Liver (tissue), 9 donors: ENCODE measurements around the gene UMPS. TPM values are rescaled to one million over a fixed set of nuclear protein-coding genes. Genes with fewer than 3 reads are reported as not detected.

Experiments
- DNase-seq: peaks from one replicate; pipeline ENCODE4 v3.0.0-alpha.2; 2017; ENCODE audit warnings: low spot score
- H3K27ac ChIP-seq, 2 donors: one replicate each; pipeline ENCODE4 v1.7.0; 2013; ENCODE audit warnings: inconsistent platforms in 2 of 2, low read length in 2 of 2, control low read depth in 1 of 2, low read depth in 1 of 2, mild to moderate bottlenecking in 1 of 2
- H3K27me3 ChIP-seq, 4 donors: one replicate each; pipeline versions ENCODE4 v1.6.1 to v1.7.0; 2013; ENCODE audit warnings: low read length in 3 of 4, inconsistent platforms in 1 of 4, mild to moderate bottlenecking in 1 of 4, moderate library complexity in 1 of 4; ENCODE audit not compliant: control insufficient read depth in 4 of 4, insufficient read depth in 4 of 4
- H3K36me3 ChIP-seq, 4 donors: one replicate each; pipeline versions ENCODE4 v1.6.1 to v1.7.0; 2013; ENCODE audit warnings: low read length in 3 of 4, mild to moderate bottlenecking in 3 of 4, low read depth in 1 of 4, moderate library complexity in 1 of 4; ENCODE audit not compliant: control insufficient read depth in 4 of 4, insufficient read depth in 3 of 4
- H3K4me1 ChIP-seq, 4 donors: one replicate each; pipeline versions ENCODE4 v1.6.1 to v1.7.0; 2013; ENCODE audit warnings: low read length in 3 of 4, mild to moderate bottlenecking in 3 of 4, moderate library complexity in 1 of 4; ENCODE audit not compliant: control insufficient read depth in 4 of 4, insufficient read depth in 4 of 4
- H3K4me3 ChIP-seq, 3 donors: one replicate each; pipeline versions ENCODE4 v1.6.1 to v1.7.0; 2013; ENCODE audit warnings: low read length in 3 of 3, control low read depth in 1 of 3, low read depth in 1 of 3, mild to moderate bottlenecking in 1 of 3
- H3K9ac ChIP-seq, 2 donors: one replicate each; pipeline ENCODE4 v1.7.0; 2013; ENCODE audit warnings: low read length in 2 of 2, mild to moderate bottlenecking in 2 of 2, moderate library complexity in 2 of 2, control low read depth in 1 of 2, low read depth in 1 of 2
- H3K9me3 ChIP-seq, 4 donors: one replicate each; pipeline versions ENCODE4 v1.6.1 to v1.7.0; 2013; ENCODE audit warnings: low read length in 3 of 4; ENCODE audit not compliant: control insufficient read depth in 4 of 4
- EGR1 ChIP-seq, 2 donors: IDR thresholded peaks; 2 replicates each; pipeline ENCODE4 v1.6.1; 2016 to 2018; ENCODE audit warnings: antibody characterized with exemption in 2 of 2, low read depth in 2 of 2
- FOXA1 ChIP-seq: IDR thresholded peaks from 2 replicates; pipeline ENCODE4 v1.6.1; 2016; ENCODE audit warnings: antibody characterized with exemption
- FOXA2 ChIP-seq: IDR thresholded peaks from 2 replicates; pipeline ENCODE4 v1.6.1; 2016; ENCODE audit warnings: antibody characterized with exemption
- GABPA ChIP-seq, 2 donors: IDR thresholded peaks in 1 of 2; conservative IDR thresholded peaks in 1 of 2; 2 replicates each; pipeline ENCODE4 v1.6.1; 2016; ENCODE audit warnings: antibody characterized with exemption in 2 of 2, mild to moderate bottlenecking in 1 of 2, moderate library complexity in 1 of 2
- HNF4G ChIP-seq: IDR thresholded peaks from 2 replicates; pipeline ENCODE4 v1.6.1; 2016; ENCODE audit warnings: antibody characterized with exemption
- JUND ChIP-seq, 2 donors: IDR thresholded peaks; 2 replicates each; pipeline ENCODE4 v1.6.1; 2016; ENCODE audit warnings: antibody characterized with exemption in 2 of 2
- NR2F2 ChIP-seq: IDR thresholded peaks from 2 replicates; pipeline ENCODE4 v1.6.1; 2016; ENCODE audit warnings: antibody characterized with exemption
- RAD21 ChIP-seq, 2 donors: IDR thresholded peaks; 2 replicates each; pipeline ENCODE4 v1.6.1; 2016; ENCODE audit warnings: antibody characterized with exemption in 2 of 2, mild to moderate bottlenecking in 2 of 2
- SP1 ChIP-seq: IDR thresholded peaks from 2 replicates; pipeline ENCODE4 v1.6.1; 2018; ENCODE audit warnings: antibody characterized with exemption, mild to moderate bottlenecking
- TAF1 ChIP-seq: conservative IDR thresholded peaks from 2 replicates; pipeline ENCODE4 v1.6.1; 2016; ENCODE audit warnings: antibody characterized with exemption, mild to moderate bottlenecking
- YY1 ChIP-seq: IDR thresholded peaks from 2 replicates; pipeline ENCODE4 v1.6.1; 2016; ENCODE audit warnings: antibody characterized with exemption, mild to moderate bottlenecking
- WGBS: extraction: QIAGEN DNeasy Blood & Tissue Kit; methylation state at CpG from one replicate; pipeline ENCODE4 v1.1.7; 2013; 5-methylcytosine and 5-hydroxymethylcytosine counted together
- polyA plus RNA-seq, 2 donors: library from polyadenylated mRNA; stranded (reverse) in 1 of 2; unstranded in 1 of 2; fragments of 200-250 nt in 1 of 2; fragments of >200 nt in 1 of 2; fragmentation: Nextera tagmentation in 1 of 2; extraction: Ambion mirVana in 1 of 2; gene quantifications; one replicate each; pipeline versions ENCODE4 v1.2.1 to v1.2.3, GENCODE V29; 2013 to 2015
- total RNA-seq, 2 donors: library from RNA; depleted of rRNA; stranded (reverse); fragments of >200 nt; gene quantifications; one replicate each; pipeline ENCODE4 v1.2.3, GENCODE V29; 2014
- TF ChIP-seq, protein P1 (sequence below): fragments of 150-350 bp; IDR thresholded peaks from 2 replicates; pipeline ENCODE4 v1.5.1; 2017; ENCODE audit warnings: improper control_type of control experiment, low read depth, low read length; ENCODE audit not compliant: missing input control
- TF ChIP-seq, protein P2 (sequence below): IDR thresholded peaks from 2 replicates; pipeline ENCODE4 v1.6.1; 2016; ENCODE audit warnings: antibody characterized with exemption
- TF ChIP-seq, protein P3 (sequence below): IDR thresholded peaks from 2 replicates; pipeline ENCODE4 v1.6.1; 2016; ENCODE audit warnings: antibody characterized with exemption, mild to moderate bottlenecking
- TF ChIP-seq, protein P4 (sequence below): IDR thresholded peaks from 2 replicates; pipeline ENCODE4 v1.6.1; 2016; ENCODE audit warnings: antibody characterized with exemption
- donor health status: healthy.
- donor health status: healthy.
- donor health status: healthy.
- donor health status: healthy.
- donor health status: healthy.

Gene UMPS
- total and polyA plus RNA-seq, 4 donors: 21.3 to 39.4 (median 26.0) TPM

DNA sequence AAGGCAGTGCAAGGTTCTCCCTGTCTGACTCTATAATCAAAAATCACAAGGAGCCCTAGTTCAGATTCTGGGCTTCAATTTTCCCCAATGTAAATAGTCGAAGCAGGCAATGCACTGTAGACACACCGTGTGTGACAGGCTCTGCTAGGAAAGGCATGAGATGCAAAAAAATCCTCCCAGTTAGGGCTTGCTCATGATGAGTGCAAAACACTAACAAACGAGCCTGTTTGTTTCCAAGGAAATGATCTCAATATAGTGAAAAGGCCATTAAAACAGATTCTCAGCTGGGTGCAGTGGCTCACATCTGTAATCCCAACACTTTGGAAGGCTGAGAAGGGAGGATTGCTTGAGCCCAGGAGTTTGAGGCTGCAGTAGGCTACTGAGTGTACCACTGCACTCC lies 55.7 kb downstream of the UMPS start:
- Histone ChIP-seq H3K27me3 (no peaks in the 10 kb centered on the region), H3K4me3 (no peak overlapping the region), H3K9ac (no peak overlapping the region), H3K27ac (no peak overlapping the region), H3K9me3 (no peaks in the 10 kb centered on the region), H3K36me3 (peaks cover 0 to 3% (median 0%) of the 10 kb centered on the region in 4 donors), H3K4me1 (peaks cover 0 to 16% (median 11%) of the 10 kb centered on the region in 4 donors)
- no peak for TF ChIP-seq NR2F2
- no peak for TF ChIP-seq GABPA (IDR thresholded peaks at IDR 0.05 in 1 of 2, conservative IDR thresholded peaks at IDR 0.05 in 1 of 2)
- no peak for TF ChIP-seq FOXA1
- no peak for TF ChIP-seq YY1
- 88% methylated on average over 3 of the region's 3 CpGs for WGBS
- no peak for DNase-seq

DNA sequence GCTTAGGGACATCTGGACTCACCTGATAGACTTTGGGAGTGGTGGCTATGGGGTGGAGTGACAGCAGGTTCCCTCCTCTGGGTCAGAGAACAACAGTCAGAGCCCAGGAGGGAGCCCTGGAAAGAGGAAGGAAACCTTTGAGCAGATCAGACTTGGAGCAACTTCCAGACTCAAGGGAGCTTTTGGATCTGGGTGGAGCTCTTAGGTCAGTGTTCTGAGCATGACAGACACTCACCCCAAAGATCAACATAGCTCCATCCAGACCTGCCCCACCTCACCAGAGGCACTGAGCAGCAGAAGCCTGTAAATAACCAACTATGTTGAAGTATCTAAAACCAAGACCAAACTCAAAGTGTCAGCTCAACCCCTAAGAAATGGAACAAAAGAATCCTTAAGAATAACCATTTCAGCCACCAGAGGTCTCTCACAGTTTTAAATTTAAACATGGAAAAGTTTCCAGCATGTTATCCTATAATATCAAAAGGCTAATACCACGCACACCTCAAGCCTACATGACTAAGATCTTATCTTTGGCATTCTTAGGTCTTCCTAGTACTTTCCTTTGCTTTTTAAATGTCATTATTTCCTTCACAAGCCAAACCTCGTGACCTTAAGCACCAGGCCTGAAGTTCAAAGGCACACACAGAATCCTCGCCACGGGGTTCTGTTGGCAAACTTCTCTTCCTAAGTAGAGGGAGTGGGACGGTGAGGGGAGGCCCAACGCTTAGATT lies 56.4 kb downstream of the UMPS start:
- no peaks in the 10 kb centered on the region for H3K9me3 ChIP-seq
- peak; percentile 71 to 76 for TF ChIP-seq RAD21 (IDR thresholded peaks at IDR 0.05)
- TF ChIP-seq, protein P1, sequence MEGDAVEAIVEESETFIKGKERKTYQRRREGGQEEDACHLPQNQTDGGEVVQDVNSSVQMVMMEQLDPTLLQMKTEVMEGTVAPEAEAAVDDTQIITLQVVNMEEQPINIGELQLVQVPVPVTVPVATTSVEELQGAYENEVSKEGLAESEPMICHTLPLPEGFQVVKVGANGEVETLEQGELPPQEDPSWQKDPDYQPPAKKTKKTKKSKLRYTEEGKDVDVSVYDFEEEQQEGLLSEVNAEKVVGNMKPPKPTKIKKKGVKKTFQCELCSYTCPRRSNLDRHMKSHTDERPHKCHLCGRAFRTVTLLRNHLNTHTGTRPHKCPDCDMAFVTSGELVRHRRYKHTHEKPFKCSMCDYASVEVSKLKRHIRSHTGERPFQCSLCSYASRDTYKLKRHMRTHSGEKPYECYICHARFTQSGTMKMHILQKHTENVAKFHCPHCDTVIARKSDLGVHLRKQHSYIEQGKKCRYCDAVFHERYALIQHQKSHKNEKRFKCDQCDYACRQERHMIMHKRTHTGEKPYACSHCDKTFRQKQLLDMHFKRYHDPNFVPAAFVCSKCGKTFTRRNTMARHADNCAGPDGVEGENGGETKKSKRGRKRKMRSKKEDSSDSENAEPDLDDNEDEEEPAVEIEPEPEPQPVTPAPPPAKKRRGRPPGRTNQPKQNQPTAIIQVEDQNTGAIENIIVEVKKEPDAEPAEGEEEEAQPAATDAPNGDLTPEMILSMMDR: peak; percentile 27
- TF ChIP-seq, protein P2, sequence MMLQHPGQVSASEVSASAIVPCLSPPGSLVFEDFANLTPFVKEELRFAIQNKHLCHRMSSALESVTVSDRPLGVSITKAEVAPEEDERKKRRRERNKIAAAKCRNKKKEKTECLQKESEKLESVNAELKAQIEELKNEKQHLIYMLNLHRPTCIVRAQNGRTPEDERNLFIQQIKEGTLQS: no peak
- peaks cover 0 to 9% (median 4%) of the 10 kb centered on the region in 4 donors for H3K4me1 ChIP-seq
- H3K4me3 ChIP-seq: no peak overlapping the region
- H3K27me3 ChIP-seq: no peaks in the 10 kb centered on the region
- peak overlapping the region in 1 of 2 donors; percentile 18 for H3K9ac ChIP-seq
- DNase-seq: no peak
- 65% methylated on average over 6 of the region's 6 CpGs for WGBS
- H3K36me3 ChIP-seq: peaks cover 0 to 3% (median under 1%) of the 10 kb centered on the region in 4 donors
- peak overlapping the region in 1 of 2 donors; percentile 1 for H3K27ac ChIP-seq

DNA sequence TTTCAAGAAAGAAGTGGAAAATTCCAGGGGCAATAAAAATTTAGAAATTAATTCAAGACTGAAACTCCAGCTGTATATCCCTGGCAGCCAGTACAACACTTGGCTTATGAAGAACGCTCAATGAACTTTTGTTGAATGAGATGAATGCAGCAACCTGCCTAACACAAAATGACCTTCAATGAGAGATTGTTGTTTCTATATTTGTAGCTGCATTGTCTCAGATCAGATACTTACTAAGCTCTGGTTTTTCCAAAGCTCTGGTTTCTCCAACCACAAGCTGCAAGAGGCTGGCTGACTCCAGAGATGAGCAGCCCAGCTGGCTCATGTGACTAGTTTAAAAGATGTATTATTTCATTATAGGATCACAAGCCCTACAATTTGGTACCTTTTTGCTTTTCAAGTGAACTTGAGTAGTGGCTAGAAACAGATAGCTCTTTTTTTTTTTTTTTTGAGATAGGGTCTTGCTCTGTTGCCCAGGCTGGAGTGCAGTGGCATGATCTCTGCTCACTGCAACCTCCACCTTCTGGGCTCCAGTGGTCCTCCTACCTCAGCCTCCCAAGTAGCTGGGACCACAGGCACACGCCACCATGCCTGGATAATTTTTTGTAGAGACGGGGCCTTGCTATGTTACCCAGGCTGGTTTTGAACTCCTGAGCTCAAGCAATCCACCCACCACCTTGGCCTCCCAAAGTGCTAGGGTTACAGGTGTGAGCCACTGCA lies 57.4 kb downstream of the UMPS start:
- Histone ChIP-seq H3K9me3 (no peaks in the 10 kb centered on the region), H3K36me3 (peaks cover 0 to 3% (median 2%) of the 10 kb centered on the region in 4 donors), H3K4me1 (peaks cover 0 to 7% (median 3%) of the 10 kb centered on the region in 4 donors), H3K4me3 (no peak overlapping the region), H3K9ac (no peak overlapping the region), H3K27me3 (no peaks in the 10 kb centered on the region), H3K27ac (no peak overlapping the region)
- no peak for DNase-seq
- WGBS: 93% methylated on average over 3 of the region's 3 CpGs
- TF ChIP-seq TAF1: no peak
- no peak for TF ChIP-seq JUND (IDR thresholded peaks at IDR 0.05)
- TF ChIP-seq HNF4G: no peak
- no peak for TF ChIP-seq EGR1 (IDR thresholded peaks at IDR 0.05; ENCODE audit: low read depth in 2 of 2)
- TF ChIP-seq, protein P1: no peak
- TF ChIP-seq, protein P3, sequence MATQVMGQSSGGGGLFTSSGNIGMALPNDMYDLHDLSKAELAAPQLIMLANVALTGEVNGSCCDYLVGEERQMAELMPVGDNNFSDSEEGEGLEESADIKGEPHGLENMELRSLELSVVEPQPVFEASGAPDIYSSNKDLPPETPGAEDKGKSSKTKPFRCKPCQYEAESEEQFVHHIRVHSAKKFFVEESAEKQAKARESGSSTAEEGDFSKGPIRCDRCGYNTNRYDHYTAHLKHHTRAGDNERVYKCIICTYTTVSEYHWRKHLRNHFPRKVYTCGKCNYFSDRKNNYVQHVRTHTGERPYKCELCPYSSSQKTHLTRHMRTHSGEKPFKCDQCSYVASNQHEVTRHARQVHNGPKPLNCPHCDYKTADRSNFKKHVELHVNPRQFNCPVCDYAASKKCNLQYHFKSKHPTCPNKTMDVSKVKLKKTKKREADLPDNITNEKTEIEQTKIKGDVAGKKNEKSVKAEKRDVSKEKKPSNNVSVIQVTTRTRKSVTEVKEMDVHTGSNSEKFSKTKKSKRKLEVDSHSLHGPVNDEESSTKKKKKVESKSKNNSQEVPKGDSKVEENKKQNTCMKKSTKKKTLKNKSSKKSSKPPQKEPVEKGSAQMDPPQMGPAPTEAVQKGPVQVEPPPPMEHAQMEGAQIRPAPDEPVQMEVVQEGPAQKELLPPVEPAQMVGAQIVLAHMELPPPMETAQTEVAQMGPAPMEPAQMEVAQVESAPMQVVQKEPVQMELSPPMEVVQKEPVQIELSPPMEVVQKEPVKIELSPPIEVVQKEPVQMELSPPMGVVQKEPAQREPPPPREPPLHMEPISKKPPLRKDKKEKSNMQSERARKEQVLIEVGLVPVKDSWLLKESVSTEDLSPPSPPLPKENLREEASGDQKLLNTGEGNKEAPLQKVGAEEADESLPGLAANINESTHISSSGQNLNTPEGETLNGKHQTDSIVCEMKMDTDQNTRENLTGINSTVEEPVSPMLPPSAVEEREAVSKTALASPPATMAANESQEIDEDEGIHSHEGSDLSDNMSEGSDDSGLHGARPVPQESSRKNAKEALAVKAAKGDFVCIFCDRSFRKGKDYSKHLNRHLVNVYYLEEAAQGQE: no peak
- TF ChIP-seq, protein P4, sequence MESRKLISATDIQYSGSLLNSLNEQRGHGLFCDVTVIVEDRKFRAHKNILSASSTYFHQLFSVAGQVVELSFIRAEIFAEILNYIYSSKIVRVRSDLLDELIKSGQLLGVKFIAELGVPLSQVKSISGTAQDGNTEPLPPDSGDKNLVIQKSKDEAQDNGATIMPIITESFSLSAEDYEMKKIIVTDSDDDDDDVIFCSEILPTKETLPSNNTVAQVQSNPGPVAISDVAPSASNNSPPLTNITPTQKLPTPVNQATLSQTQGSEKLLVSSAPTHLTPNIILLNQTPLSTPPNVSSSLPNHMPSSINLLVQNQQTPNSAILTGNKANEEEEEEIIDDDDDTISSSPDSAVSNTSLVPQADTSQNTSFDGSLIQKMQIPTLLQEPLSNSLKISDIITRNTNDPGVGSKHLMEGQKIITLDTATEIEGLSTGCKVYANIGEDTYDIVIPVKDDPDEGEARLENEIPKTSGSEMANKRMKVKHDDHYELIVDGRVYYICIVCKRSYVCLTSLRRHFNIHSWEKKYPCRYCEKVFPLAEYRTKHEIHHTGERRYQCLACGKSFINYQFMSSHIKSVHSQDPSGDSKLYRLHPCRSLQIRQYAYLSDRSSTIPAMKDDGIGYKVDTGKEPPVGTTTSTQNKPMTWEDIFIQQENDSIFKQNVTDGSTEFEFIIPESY: no peak
- no peak for TF ChIP-seq NR2F2
- TF ChIP-seq, protein P2: no peak
- TF ChIP-seq YY1: no peak
- TF ChIP-seq SP1: no peak
- no peak for TF ChIP-seq FOXA2
